GM18861 (cell line): Measurements from ENCODE around the gene NR5A1.

Experiments used
- ATAC-seq: cut with Tn5 transposase; IDR thresholded peaks from one replicate; pipeline ENCODE4 v1.9.1; 2021; ENCODE audit not compliant: unreplicated experiment

The NR5A1 gene

GRCh38 chr9:124506931-124507879, at the start of gene NR5A1:
Gene NR5A1, minus strand, starts transcription at chr9:124507399. Its CDS starts 4,004 bp downstream, at chr9:124503395.
- ATAC-seq: no peak

GRCh38 chr9:124555043-124555442, 47.8 kb upstream of the NR5A1 start:
- ATAC-seq: no peak

- no peak for ATAC-seq
These were observed 46.5 kb upstream of the NR5A1 start for GRCh38 chr9:124553738-124554137.

- ATAC-seq: no peak
These were observed 45.0 kb upstream of the NR5A1 start for GRCh38 chr9:124552273-124552605.

GRCh38 chr9:124551472-124552272, 44.5 kb upstream of the NR5A1 start:
- no peak for ATAC-seq

GRCh38 chr9:124550072-124550471, 42.9 kb upstream of the NR5A1 start:
- ATAC-seq: no peak

GRCh38 chr9:124549016-124549415, 41.8 kb upstream of the NR5A1 start:
- no peak for ATAC-seq

GRCh38 chr9:124544535-124544934, 37.3 kb upstream of the NR5A1 start:
- no peak for ATAC-seq

- no peak for ATAC-seq
These were observed 34.6 kb upstream of the NR5A1 start for GRCh38 chr9:124541824-124542223.

- ATAC-seq: no peak
These were observed 30.7 kb upstream of the NR5A1 start for GRCh38 chr9:124537926-124538325.

GRCh38 chr9:124535846-124536245, 28.6 kb upstream of the NR5A1 start:
- no peak for ATAC-seq

GRCh38 chr9:124532897-124533296, 25.7 kb upstream of the NR5A1 start:
- ATAC-seq: no peak

- ATAC-seq: no peak
These were observed 23.9 kb upstream of the NR5A1 start for GRCh38 chr9:124531115-124531514.

- ATAC-seq: no peak
These were observed 23.0 kb upstream of the NR5A1 start for GRCh38 chr9:124530246-124530645.

- no peak for ATAC-seq
These were observed 20.6 kb upstream of the NR5A1 start for GRCh38 chr9:124527781-124528180.

GRCh38 chr9:124526174-124526573, 19.0 kb upstream of the NR5A1 start:
- no peak for ATAC-seq

GRCh38 chr9:124522121-124523098, 15.2 kb upstream of the NR5A1 start:
- ATAC-seq: no peak

- no peak for ATAC-seq
These were observed 13.9 kb upstream of the NR5A1 start for GRCh38 chr9:124521142-124521541.

- ATAC-seq: no peak
These were observed 13.0 kb upstream of the NR5A1 start for GRCh38 chr9:124520206-124520596.

GRCh38 chr9:124518116-124518515, 10.9 kb upstream of the NR5A1 start:
- no peak for ATAC-seq

GRCh38 chr9:124517600-124517999, 10.4 kb upstream of the NR5A1 start:
- ATAC-seq: no peak
